ENCODE data around the gene CAMK1D. TPM values are rescaled to one million over a fixed set of nuclear protein-coding genes. Genes with fewer than 3 reads are reported as not detected.

The CAMK1D gene
- total and polyA plus RNA-seq, 2 of the 8 experiments (the other 6 are each of a cell fraction or from before 2014, with no cell fraction given), result 3.5 to 10.6 TPM

- Histone ChIP-seq H4K20me1 (replicated peaks in 1 of 2; ENCODE audit: control insufficient read depth in 1 of 2, insufficient read depth in 2 of 2, low read length in 2 of 2) (no peaks in the 10 kb centered on the region), H2BK120ac (replicated peaks; ENCODE audit: low read depth, low read length) (no peak overlapping the region), H3K4me1 (replicated peaks in 1 of 4; ENCODE audit: control insufficient read depth in 3 of 4, insufficient read depth in 4 of 4, low read length in 3 of 4) (no peaks in the 10 kb centered on the region), H3K14ac (ENCODE audit: insufficient read length) (no peak overlapping the region), H3K9me3 (ENCODE audit: insufficient read depth in 2 of 2, low read depth in 1 of 2, low read length in 1 of 2) (no peaks in the 10 kb centered on the region), H3K79me2 (ENCODE audit: control insufficient read depth in 1 of 2, insufficient read depth in 2 of 2, low read length in 2 of 2) (no peaks in the 10 kb centered on the region), H4K5ac (ENCODE audit: insufficient read length, low read depth, low read length) (no peak overlapping the region), H2BK15ac (ENCODE audit: low read length) (no peak overlapping the region), H3K36me3 (ENCODE audit: control insufficient read depth in 2 of 4, insufficient read depth in 4 of 4, low read length in 3 of 4) (no peaks in the 10 kb centered on the region; a peak in 1 of 8 replicates), H2BK12ac (ENCODE audit: low read depth, low read length) (no peak overlapping the region), H3K79me1 (ENCODE audit: low read depth, low read length) (no peaks in the 10 kb centered on the region), H2AK5ac (ENCODE audit: low read depth, low read length) (no peak overlapping the region), H4K8ac (ENCODE audit: extremely low read depth, insufficient read depth, low read length) (no peak overlapping the region), H3K4me3 (ENCODE audit: extremely low read depth in 1 of 4, insufficient read depth in 2 of 4, low read depth in 3 of 4, low read length in 4 of 4) (no peak overlapping the region), H2AFZ (ENCODE audit: low read length) (no peak overlapping the region), H4K91ac (replicated peaks; ENCODE audit: insufficient read length, low read length) (no peak overlapping the region), H3K4ac (replicated peaks; ENCODE audit: insufficient read length, low read depth, low read length) (no peak overlapping the region), H3K18ac (ENCODE audit: extremely low read depth, low read length) (no peak overlapping the region), H3K27ac (ENCODE audit: low read depth, low read length) (no peak overlapping the region), H3K9ac (replicated peaks in 1 of 4; ENCODE audit: extremely low read depth in 1 of 4, low read depth in 3 of 4, low read length in 3 of 4) (no peak overlapping the region), H3K23ac (ENCODE audit: insufficient read length) (no peak overlapping the region), H2BK20ac (ENCODE audit: low read length) (no peak overlapping the region), H2BK5ac (ENCODE audit: low read depth, low read length) (no peak overlapping the region), H3K23me2 (ENCODE audit: low read depth, low read length) (no peaks in the 10 kb centered on the region), H3K4me2 (ENCODE audit: insufficient read depth in 1 of 2, low read depth in 2 of 2, low read length in 2 of 2) (no peak overlapping the region), H3K27me3 (replicated peaks in 1 of 4; ENCODE audit: control insufficient read depth in 3 of 4, extremely low read depth in 1 of 4, insufficient read depth in 3 of 4, low read length in 3 of 4) (no peaks in the 10 kb centered on the region), H3K56ac (replicated peaks; ENCODE audit: insufficient read length, low read depth, low read length) (no peak overlapping the region)
- DNase-seq (ENCODE audit: low read depth in 1 of 2, low spot score in 2 of 2) (no peak), FAIRE-seq (no peak)
- CTCF ChIA-PET (ENCODE audit: partially characterized antibody), result interaction anchor here (0.9 to 1.5 kb wide), 3 partner anchors 25 to 273 kb away, joined by 3 to 4 read pairs (median 4); no protein-coding TSS in a partner anchor
- POLR2A ChIA-PET (ENCODE audit: partially characterized antibody), result interaction anchor here (1.3 kb wide), 1 partner anchor 18 kb away, joined by 3 read pairs; no protein-coding TSS in a partner anchor
- WGBS, 2 experiments (ENCODE audit: extremely low coverage in 1 of 2, insufficient coverage in 1 of 2, insufficient read length in 1 of 2, insufficient replicate concordance in 2 of 2, low coverage in 1 of 2, low lambda C conversion rate in 2 of 2, missing lambda C conversion rate in 1 of 2), result 83% methylated on average over 4 of the region's 4 CpGs; no CpG with 5 or more reads in 1 of the 2 experiments
- TF ChIP-seq SIN3A (conservative IDR thresholded peaks at IDR 0.05 in 1 of 2, IDR thresholded peaks at IDR 0.05 in 1 of 2; ENCODE audit: low read depth in 1 of 2, low read length in 2 of 2) (no peak), TCF12 (IDR thresholded peaks at IDR 0.05; ENCODE audit: low read depth, low read length) (no peak), HDAC6 (IDR thresholded peaks at IDR 0.05; ENCODE audit: low read depth, low read length) (no peak), RBBP5 (IDR thresholded peaks at IDR 0.05; ENCODE audit: borderline replicate concordance, low read depth, low read length) (no peak), CHD1 (IDR thresholded peaks at IDR 0.05; ENCODE audit: low read depth, low read length) (no peak), CTBP2 (IDR thresholded peaks at IDR 0.05; ENCODE audit: borderline replicate concordance, insufficient read depth, insufficient read length, low read length) (no peak), SIRT6 (IDR thresholded peaks at IDR 0.05; ENCODE audit: low read length) (no peak), SIX5 (IDR thresholded peaks at IDR 0.05; ENCODE audit: low read depth, low read length) (no peak), SRF (IDR thresholded peaks at IDR 0.05; ENCODE audit: low read depth, low read length) (no peak), KDM1A (IDR thresholded peaks at IDR 0.05; ENCODE audit: borderline replicate concordance, low read length) (no peak), JUND (IDR thresholded peaks at IDR 0.05; ENCODE audit: low read length) (no peak), TEAD4 (IDR thresholded peaks at IDR 0.05; ENCODE audit: low read depth, low read length) (no peak)
Measured at GRCh38 chr10:12382956-12383531, 33.7 kb downstream of the CAMK1D start.

Data from H1 (cell line).